K562 (cell line): ENCODE measurements around the gene FYTTD1.

Experiments used
- EHMT2 ChIP-seq: fragments of 450-650 bp; IDR thresholded peaks from 2 replicates; pipeline ENCODE4 v1.6.1; 2018; ENCODE audit warnings: antibody characterized with exemption
- POLR2AphosphoS5 ChIP-seq: IDR thresholded peaks from 2 replicates; pipeline ENCODE4 v1.6.1; 2011; ENCODE audit warnings: mild to moderate bottlenecking, low read depth, low read length, moderate library complexity; ENCODE audit not compliant: control insufficient read depth, insufficient read depth
- ZNF77 ChIP-seq: fragments of 250-450 bp; sonication (Bioruptor Pico); IDR thresholded peaks from 2 replicates; pipeline ENCODE4 v1.5.0; 2020
- TF ChIP-seq, protein P1 (sequence below): sonication (generic); formaldehyde crosslinking; IDR thresholded peaks from 2 replicates; pipeline ENCODE4 v1.8.0; 2022; ENCODE audit warnings: mild to moderate bottlenecking, missing genetic modification reagents
- TF ChIP-seq, protein P2 (sequence below), 3 experiments: IDR thresholded peaks in 2 of 3; conservative IDR thresholded peaks in 1 of 3; 2 replicates each; pipeline ENCODE4 v1.5.1; 2011 to 2012; ENCODE audit warnings: low read length in 3 of 3, mild to moderate bottlenecking in 3 of 3, control low read depth in 2 of 3, improper control_type of control experiment in 1 of 3, inconsistent platforms in 1 of 3, low read depth in 1 of 3, mixed read lengths in 1 of 3, moderate library complexity in 1 of 3; ENCODE audit not compliant: insufficient read depth in 2 of 3

DNA sequence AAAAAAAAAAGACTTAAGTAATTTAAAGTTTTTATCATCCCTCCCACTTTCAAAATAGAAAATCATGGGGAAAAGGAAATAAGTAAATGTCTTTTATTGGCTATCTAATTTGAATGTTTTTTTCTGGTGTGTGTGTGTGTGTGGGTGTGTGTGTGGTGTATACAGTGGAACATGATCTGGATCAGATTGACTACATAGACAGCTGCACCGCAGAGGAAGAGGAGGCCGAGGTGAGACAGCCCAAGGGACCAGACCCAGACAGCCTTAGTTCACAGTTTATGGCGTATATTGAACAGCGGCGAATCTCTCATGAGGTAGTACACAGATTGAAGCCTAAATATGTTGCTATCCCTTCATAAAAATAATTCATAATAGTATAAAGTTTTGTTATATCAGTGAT is 85.8 kb downstream of the FYTTD1 start:
- TF ChIP-seq EHMT2: no peak
- TF ChIP-seq ZNF77 (CRISPR knock-in tag): no peak
- TF ChIP-seq, protein P1, sequence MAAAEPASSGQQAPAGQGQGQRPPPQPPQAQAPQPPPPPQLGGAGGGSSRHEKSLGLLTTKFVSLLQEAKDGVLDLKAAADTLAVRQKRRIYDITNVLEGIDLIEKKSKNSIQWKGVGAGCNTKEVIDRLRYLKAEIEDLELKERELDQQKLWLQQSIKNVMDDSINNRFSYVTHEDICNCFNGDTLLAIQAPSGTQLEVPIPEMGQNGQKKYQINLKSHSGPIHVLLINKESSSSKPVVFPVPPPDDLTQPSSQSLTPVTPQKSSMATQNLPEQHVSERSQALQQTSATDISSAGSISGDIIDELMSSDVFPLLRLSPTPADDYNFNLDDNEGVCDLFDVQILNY (CRISPR knock-in tag): no peak
- TF ChIP-seq, protein P2, sequence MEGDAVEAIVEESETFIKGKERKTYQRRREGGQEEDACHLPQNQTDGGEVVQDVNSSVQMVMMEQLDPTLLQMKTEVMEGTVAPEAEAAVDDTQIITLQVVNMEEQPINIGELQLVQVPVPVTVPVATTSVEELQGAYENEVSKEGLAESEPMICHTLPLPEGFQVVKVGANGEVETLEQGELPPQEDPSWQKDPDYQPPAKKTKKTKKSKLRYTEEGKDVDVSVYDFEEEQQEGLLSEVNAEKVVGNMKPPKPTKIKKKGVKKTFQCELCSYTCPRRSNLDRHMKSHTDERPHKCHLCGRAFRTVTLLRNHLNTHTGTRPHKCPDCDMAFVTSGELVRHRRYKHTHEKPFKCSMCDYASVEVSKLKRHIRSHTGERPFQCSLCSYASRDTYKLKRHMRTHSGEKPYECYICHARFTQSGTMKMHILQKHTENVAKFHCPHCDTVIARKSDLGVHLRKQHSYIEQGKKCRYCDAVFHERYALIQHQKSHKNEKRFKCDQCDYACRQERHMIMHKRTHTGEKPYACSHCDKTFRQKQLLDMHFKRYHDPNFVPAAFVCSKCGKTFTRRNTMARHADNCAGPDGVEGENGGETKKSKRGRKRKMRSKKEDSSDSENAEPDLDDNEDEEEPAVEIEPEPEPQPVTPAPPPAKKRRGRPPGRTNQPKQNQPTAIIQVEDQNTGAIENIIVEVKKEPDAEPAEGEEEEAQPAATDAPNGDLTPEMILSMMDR (IDR thresholded peaks at IDR 0.05 in 2 of 3, conservative IDR thresholded peaks at IDR 0.05 in 1 of 3; ENCODE audit: insufficient read depth in 2 of 3, low read depth in 1 of 3, low read length in 3 of 3): no peak
- TF ChIP-seq POLR2AphosphoS5: no peak
